NK-92 (cell line): ENCODE measurements around the gene SPOCK1.

ENCODE experiments used
- DNase-seq: peaks from one replicate; lab custom pipeline; 2025; ENCODE audit not compliant: unreplicated experiment; lab: John Stamatoyannopoulos, UW

The SPOCK1 gene

DNA sequence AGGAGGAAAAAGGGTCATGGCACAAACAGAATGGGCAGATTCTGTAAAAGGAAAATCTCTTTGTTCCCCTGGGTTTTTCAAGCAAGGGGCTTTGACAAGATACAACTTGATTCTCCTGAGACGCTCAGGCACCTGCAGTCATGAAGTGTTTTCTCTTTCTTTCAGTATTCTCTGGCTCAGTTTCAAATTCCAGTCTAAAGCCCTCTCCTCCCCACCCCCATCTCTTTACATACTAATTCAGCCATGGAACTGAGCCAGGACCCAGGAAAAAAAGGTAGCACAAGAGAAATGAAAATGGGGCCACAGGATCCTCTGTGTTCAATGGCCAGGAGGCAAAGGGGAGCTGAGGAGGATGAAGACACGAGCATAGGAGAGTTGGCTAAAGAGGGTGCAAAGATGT, 408.4 kb downstream of the SPOCK1 start:
- no peak for DNase-seq

DNA sequence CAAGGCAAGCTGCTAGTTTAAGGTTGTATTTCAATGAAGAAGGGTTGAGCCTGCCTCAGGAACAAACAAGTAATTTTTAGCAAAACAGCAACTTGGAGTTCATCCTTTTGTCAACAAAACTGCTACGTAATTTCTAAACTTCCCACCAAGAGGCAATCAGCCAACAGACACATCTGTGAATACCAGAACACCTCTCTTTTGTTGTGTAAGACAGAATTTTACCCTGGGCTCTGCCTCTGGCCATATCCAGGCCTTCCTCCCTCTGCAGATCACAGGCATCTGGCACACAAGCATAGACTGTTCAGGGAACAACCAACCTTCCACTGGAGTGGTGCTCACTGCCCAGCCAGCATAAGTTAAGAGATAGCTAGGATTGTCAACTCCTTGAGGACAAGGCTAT, 409.0 kb downstream of the SPOCK1 start:
- no peak for DNase-seq

DNA sequence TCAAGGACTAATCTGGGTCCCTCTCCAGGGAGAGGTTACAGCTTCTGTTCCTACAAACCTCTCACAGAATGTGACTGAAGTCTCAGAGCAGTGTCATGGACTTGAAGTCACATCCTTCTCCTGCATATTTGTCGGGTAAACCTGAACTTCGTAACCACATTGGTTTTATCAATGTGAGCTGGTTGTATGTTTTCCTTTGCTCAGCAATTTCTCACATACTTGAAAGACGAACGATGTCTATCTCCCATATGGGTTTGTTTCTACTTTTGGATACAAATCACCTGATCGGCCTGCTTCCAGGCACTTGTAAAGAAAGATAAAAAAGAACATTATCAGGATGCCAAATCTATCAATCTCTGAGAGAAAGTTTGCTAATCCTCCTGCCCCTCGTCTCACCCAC, 411.0 kb downstream of the SPOCK1 start:
- no peak for DNase-seq

DNA sequence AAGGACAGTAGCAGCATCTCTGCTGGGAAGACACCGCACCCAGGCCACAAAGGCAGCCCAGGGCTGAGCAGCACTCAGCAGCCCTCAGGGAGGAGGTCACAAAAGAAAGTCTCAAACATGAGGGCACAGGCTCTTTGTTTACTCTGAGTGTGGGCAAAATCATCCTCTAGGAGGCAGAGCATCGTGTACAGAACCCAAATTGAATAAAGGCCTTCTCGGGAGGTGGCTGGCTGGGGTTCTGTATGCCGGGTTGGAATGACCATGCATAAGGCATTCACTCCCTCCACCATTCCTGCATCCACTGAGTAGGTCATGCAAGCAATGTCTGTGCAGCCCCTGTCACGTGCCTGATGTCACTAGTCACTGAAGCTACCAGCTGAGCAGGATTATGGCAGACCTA, 412.8 kb downstream of the SPOCK1 start:
- DNase-seq = no peak

DNA sequence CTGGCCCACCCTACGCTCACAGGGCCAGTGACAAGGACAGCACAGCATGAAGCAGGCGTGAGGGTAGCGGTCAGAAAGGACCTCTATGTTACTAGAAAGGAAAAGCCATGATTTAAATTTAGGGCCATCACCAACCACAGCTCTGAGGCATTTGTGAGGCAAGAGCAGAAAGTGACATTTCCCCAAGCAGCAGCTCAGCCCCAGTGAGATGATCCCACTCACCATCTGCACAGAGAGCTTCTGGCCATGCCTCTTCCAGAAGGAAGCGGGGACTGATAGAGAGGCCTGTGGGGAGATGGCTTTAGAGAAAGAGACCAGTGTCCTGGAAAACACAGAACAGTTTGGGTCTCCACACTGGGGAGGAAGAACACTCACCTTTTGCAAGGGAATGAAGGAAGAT, 413.9 kb downstream of the SPOCK1 start:
- no peak for DNase-seq

DNA sequence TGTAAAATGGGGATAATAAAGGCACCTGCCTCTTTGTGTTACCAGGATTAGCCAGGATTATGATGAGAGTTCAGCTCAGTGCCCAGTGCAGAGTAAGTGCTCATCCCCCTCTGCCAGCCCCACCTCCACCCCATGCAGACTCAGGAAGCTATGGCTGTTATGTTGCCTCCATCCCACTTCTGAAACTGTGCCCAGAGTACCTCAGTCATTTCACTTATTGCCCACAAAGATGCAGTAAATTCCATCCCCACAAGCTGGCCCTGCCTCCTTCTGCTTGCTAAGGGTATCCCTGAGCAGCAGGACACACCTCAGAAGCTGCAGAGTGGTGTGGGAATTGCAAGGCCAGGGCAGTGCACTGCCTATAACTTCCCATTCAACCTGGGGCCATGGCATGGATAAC, 415.1 kb downstream of the SPOCK1 start:
- no peak for DNase-seq

DNA sequence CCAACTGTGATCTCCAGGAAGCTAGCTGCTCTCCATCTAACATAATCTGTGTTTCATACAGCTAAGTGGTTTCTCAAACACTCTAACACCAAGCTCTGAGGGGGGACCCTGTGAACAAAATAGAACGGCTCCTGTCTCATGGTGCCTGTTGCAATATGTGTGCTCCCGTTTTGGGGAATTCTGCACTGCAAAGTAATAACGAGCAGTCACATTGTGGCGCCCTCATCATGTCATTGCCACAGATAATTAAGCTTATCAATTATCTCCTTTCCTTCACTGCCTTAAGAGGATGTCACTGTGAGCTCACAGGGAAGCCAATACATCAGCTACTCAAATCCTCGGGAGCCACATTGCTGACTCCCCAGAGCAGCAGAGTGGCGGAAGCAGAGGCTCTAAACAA, 416.2 kb downstream of the SPOCK1 start:
- DNase-seq = no peak

DNA sequence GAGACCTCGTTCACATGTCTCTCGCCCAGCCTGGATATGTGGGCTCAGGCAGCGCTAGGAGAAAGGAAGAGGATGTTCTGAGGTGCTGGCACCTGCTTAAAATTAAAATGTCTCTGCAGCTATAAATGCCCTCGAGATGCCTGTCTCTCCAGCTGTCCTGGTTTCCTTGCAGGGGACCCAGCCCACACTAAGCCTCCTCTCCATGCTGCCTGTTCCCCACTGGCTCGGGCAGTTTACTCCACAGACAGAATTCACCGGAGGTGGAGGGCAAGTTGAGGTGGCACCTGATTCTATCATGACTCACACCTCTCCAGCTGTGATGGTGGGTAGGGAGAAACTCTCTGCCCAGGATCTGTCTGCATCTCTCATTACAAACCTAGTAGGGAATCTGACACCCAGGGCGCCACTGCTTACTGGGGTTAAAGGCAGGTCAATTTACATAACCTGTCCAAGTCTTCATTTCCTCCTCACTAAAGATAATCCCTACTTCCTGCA, 420.9 kb downstream of the SPOCK1 start:
- no peak for DNase-seq

DNA sequence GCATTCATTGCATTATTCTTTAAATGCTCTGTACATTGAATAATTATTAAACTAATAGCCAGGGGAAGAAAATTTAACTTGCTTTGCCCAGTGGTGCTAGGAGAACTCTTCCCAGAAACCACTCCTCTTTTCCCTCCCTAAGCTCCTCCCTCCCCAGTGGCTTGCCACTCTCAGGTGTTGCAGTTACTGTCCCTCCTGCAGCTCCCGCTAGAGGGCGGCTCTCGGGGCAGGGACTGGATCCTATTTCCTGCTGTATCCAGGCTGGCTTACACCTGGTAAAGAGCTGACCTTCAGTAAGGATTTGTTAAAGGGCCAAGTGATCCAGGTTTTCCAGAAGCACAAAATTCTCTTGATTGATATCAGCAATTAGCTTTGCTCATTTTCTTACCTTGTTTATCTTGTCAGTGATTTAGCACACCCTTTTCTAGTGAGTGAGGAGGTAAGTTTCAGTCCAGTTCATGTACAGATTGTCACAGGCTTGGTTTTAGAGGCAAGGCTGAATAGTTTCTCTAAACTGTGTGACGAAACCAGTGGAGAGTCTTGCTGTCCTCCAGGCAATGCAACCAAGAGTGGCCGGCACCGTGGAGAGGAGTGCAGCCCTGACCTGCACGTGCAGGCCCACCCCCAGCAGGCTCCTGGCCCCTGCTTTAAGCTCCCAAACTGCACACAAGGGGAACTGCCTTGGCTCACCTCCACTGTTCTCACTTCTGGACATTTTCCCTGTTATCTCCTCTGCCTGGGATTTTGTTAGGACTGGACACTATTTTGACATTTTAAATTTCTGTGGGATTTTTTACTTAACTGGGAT, 423.8 kb downstream of the SPOCK1 start:
- no peak for DNase-seq

DNA sequence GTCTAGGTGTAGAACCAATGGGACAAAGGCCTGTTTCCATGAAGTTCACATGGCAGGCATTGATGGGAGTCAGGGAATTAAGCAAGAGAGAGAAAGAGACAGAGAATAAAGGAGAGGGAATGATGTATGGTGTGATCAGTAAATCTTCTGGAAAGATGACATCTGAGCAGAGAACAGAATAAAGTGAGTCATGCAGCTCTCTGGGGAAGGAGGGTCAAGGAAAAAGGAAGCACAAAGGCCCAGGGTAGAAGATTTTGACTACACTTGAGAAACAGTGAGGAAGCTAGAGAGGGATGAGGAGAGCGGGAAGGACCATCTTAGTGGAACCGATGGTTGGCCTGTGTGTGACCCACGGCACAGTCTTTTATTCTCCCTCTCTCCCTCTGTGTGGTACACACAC, 425.9 kb downstream of the SPOCK1 start:
- no peak for DNase-seq

DNA sequence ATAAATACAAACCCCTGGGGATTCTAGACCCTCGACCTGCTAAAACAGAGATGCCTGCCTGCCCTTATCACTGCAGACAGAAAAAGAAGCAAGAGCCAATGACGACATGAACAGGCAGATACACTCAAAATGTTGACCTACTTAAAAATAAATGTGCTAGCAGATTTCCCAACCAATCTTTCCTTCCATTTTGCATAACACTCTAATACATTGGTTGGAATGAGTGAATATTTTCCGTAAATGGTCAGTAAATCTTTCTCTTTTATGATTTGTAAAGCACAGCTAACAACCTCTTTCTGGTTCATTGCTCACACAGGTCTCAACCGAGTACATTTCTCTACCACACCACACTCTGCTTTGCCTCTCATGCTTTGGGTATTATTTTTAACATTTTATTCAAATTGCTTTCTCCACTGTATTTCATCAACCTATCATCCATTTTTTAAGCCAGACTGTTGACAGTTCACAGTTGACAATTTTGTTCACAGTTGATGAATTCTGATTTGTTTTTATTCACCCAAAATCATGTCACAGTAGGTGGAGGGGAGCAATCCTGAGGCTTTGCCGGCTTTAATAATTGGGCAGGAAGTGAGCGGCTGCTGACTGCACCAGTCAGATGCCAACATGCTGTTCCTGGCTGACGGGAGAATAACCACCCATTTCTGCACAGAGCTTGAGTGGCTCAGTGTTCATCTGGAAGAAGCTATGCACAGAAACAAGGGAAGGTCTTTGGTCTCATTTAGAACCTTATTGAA, 426.6 kb downstream of the SPOCK1 start:
- DNase-seq = no peak

DNA sequence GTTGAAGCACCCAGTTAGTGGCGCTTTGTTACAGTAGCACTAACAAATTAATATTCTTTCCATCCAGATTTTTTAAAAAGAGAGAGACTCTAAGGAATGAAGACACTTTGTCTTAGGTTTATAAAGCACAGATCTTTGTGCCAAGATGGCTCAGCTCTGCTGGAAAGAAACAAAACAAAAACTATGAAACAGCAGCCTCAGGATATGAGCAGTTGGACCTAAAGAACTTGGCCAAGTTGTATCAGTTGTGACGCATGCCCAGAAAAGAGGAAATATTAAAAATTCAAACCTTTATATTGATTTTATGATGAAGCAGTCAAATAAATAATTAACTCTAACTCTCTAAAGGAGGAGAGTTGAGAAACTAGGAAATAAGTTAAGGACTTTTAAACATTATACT, 427.2 kb downstream of the SPOCK1 start:
- no peak for DNase-seq

DNA sequence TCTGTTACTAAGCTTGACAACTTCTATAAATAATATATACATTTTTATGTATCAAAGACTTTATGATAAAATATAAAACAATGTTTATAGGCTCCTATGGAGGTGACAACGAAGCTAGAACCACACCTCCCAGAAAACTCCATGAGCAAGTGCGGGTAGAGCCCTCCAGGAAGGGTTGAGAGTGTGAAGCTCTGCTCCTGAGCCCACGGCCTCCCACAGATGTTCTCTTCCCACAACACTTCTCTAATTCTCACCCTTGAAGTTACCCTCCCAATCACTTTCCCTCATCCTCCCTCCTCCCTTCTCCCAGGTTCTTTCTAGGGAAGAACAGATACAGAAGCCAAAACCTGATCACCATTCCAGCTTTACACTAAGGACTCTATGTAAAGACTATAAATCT, 427.6 kb downstream of the SPOCK1 start:
- no peak for DNase-seq

DNA sequence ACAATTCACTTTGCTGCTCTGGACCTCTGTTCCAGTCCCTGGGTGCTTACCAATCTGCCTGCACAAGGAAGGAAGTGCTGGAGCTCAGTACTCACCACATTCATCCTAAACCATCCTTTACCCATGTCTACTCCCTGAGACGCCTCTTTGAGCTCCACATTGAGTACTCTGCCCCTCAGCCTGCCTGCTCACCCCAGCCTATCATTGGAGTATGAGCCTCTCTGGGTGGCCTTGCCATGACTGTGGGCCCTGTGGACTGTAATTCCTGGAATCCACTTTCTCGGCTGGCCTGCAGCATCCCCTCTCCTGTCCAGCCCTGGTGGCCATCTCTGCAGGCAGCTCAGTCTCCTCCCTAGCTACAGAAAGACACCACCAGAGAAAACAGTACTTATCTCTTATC, 428.6 kb downstream of the SPOCK1 start:
- DNase-seq = no peak

DNA sequence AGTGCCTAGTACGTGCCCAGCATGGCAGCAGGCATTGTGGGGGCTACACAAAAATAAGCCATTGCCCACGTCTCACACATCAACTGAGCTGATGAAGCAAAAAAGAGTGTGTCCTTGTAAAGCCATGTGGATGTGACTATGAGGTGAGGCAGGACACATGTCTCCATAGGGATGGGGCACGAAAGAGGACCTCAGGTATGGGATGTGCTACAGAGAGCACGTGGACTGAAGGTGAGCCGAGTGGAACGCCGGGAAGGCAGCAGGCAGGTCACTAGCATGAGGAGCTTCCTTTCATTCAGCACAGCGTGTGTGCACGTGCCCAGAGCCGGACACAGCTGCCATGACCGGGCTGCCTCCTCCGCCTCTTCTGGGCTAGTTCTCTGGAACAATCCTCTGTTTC, 429.8 kb downstream of the SPOCK1 start:
- no peak for DNase-seq

DNA sequence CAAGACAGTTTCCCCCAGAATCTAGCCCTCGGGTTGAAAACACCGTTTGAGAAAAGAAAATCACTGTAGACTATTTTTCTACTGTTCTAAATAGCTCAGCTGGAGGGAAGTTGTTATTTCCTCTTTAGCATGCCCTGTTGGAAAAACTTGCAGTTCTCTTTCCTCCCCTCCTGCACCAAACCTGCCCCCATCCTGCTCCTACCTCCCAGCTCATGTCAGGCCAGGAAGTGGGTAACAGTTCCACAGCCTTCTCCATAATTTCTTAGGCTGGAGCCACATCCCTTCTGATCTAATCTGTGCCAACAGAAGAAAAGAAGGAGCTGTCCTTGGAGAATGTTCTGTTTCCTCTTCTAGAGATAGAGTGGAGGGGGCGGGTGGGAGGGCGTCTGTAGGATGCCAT, 437.7 kb downstream of the SPOCK1 start:
- no peak for DNase-seq

DNA sequence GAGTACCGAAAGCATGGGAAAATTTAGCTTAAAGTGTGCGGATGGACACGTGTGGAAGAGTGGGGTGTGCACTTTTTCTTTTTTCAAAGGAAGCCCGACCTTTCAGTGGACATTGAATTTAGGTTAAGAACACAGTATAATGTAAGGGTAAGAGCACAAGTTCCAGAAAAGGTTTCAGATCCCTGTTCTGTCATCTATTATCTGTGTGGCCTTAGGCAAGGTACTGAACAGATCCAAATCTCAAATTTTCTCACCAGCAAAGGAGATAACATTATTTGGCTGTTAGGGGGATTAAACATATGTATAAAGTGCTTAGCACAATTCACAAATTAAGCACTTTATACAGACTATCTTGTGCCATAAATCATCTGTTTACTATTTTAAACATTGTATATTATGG, 441.0 kb downstream of the SPOCK1 start:
- DNase-seq = no peak

DNA sequence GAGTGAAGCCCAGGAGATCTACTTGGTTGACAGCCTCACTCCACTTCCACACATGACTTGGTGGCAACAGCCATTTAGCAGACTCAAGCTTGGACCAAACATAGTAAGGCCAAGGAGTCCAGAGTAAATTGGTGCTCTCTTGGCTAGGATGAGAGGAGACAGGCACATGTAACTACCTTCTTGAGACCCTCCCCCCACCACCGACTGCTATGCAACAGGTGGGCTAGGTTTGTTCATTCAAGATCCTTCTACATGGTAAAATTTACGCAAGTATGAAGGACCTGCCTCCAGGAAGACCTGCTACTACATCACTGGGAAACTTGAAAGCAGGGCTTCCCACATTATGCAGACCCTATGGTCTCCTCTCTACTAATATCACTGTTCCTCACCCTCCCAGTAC, 442.4 kb downstream of the SPOCK1 start:
- DNase-seq = no peak

DNA sequence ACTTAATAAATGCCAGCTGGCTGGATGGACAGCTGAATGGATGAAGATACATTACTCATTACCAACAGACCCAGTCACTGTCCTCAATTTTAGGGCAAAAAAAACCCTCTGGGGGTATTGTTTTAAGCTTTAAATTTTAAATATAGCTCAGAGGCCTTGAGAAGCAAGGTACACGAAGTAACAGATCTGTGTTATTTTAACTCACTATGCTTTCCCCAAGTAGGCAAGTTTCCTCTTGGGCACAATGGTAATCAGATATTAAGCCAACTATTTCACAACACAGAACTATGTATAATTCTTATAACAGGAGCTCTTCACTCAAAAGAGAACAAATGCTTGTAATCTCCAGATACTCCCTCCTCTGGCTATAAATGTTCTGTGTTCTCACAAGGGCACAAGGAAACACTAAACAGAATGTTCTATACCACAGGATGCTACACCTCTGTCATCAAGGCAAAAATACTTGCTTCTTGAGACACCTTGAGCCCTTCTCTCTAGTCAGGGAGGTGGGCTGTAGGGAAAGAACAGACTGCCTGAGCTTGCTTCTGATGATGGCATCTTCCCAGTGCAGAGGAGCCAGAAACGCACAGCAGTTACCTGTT, 443.8 kb downstream of the SPOCK1 start:
- DNase-seq = no peak

DNA sequence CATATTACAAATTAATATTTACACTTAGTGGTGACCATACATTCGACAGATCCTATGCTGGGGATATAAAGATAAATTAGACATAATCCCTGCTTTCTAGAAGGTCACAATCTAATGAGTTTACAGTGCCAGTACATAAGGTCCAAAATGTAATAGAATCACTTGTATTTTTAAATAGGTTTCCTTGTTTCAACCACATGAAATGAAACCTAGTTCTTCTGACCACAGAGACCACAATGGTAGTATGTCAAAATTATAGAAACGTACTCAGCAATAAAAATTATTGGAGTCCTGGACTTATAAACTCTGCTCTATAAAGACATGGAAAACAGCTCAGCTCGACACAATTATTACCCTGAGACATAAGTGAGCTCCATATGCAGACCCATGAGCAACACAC, 444.3 kb downstream of the SPOCK1 start:
- DNase-seq = no peak

DNA sequence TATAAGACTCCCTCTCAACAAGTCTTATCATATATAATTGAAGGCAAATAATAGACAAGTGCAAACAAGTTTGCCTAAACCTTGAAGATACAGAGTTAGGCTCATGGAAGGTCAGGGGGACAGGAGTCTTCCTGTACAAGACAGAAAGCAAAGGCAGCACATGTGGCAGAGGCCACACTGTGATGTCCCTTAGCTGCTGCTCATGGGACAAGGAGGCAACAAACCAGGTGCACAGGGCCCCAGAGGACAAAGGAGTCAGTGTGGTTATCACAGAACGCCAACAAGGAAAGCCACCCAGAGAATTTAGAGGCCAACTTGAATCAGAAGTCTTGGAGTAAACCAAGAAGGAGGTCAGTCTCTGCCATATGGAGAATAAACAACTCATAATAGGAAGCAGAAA, 444.8 kb downstream of the SPOCK1 start:
- DNase-seq = no peak

DNA sequence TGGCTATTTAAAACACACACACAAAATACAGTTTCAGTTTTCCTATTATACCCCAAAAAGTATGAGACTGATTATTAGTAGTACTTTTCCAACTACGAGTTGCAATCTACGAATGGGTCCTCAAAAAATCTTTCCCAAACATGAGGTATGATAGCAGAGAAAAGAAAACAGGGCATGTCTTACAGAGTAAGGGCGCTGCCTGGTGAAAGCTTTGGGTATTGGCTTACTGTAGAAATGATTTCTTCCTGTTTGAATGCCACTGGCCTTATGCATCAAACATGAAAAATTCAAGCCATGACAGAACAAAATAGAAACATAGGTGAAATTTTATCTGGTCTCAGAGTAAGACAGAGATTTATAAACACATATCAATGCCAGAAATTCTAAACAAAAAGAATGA, 448.0 kb downstream of the SPOCK1 start:
- DNase-seq = no peak
